Measurements from ENCODE around the gene APRT.
"Not testable (repeated sequence)": the region's sequence is repeated elsewhere in the genome, so short reads cannot be mapped to it uniquely, and the experiment has no call there.

Gene APRT

DNA sequence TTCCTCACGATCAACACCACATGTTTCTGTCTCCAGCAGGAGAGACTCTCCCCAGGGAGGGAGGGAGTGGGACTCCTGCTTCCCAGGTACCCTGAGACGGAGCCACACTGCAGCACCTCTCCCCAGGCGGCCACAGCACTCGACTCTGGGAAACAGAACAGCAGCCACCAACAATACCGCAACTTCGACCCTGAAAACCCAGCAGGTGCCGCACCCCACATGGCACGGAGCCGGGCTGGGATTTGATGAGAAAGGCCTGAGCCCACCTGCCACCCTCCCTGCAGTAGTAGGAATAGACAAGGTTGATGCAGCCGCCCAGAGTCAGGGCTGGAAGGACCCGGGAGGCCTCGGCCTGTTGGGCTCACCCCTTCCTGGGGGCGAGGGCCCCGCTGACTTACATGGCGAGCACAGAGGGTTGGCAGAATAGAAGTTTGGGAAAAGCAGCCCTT lies 30.6 kb upstream of the APRT start:
- DNase-seq (ENCODE audit: low read depth, low spot score): no peak

DNA sequence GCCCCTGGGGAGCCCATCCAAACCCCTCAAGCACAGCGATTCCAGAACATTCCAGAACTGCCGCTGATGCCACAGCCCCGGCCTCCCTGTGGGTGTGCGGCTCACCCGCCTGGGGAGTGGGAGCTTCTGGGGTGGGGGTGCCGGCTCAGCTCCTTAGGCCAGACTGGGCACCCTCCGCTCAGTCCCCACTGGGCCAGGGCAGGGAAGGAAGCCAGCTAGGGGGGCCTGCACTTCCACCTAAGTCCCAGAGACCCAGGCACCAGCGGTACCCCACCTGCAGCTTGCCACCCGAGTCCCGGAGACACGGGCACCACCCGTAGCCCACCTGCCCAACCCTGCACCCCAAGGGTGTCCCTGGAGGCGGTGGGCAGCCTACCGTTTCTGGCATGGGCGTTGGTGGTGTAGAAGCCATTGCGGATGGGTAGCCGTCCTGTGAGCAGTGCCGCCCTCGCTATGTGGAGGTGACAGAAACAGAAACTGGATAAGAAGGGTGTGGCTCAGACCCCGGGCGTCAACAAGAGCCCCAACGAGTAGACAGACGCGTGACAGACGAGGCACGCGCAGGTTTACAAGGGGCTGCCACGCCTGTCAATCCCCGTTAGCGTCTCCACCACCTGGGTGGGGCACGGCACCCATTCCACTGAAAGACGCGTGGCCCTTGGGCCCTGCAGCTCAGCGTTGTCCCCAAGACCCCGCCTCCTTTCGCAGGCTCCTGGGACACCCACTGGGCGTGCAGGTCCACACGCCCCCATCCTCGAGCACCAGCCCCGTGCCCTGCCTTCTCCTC lies 30.0 kb upstream of the APRT start:
- DNase-seq (ENCODE audit: low read depth, low spot score): no peak

DNA sequence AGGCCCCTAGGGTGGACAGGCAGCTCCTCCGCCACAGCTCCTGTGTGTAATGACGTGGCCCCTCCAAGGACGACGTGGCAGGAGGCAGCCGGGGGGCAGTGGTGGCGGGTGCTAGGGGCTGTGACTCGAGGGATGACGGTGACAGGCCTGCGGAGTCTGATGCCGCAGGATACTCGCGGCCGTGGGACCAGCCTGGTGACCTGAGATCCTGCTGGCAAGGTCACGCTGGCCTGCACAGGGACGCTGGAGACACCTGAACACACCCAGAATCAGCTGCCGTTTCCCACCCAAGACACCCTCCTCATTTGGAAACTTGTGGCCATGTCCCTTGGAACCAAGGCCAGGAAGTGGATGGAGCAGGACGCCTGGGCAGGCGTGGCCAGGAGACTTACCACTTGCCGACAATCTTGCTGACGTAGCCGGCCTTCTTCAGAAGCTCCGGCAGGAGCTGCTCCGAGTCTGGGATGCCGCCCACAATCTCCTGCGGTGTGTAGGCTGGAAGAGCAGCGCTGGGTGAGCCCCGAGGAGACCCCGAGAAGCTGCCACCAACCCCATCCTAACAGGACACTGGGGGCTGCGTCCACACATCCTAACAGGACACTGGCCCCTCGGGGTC lies 29.0 kb upstream of the APRT start:
- no peak for DNase-seq (ENCODE audit: low read depth, low spot score)

DNA sequence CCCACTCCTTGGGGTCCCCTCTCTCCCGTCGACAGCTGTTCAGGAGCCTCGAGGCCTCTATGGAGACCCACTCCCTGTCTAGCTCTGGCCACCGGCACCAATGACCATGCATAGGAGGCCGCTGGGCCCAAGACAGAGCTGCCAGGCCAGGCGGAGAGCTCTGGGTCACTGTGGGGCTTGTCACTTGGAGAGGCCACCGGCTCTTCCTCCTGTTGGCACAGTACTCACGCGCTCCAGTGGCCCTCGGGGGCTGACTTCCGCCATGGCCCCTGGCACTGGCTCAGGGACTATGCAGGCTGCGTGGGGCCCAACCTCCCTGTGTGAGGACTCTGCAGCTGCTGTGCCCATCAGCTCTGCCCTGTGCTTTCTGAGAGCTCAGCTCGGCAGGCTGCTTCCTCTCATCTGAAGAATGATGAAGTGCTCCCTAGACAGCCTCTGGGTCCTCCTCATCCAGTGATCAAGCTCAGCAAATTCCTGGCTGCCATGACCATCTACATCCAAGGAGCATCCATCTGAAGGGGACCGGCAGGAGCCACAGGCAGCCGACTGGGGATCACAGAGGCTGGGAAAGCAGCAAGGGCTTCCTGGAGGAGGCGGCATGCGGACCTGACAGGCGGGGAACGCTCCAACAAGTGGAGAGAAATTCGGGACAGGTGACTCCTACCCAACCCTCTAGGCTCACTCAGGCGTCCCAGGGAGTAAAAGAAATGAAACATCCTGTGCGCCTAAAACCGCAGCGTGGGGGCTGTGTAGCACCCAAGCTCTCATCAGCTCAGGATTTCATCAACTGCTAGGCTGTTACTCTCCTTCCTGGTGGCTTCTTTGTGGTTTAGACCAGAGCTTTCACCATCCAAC lies 28.2 kb upstream of the APRT start:
- DNase-seq (ENCODE audit: low read depth, low spot score): no peak

DNA sequence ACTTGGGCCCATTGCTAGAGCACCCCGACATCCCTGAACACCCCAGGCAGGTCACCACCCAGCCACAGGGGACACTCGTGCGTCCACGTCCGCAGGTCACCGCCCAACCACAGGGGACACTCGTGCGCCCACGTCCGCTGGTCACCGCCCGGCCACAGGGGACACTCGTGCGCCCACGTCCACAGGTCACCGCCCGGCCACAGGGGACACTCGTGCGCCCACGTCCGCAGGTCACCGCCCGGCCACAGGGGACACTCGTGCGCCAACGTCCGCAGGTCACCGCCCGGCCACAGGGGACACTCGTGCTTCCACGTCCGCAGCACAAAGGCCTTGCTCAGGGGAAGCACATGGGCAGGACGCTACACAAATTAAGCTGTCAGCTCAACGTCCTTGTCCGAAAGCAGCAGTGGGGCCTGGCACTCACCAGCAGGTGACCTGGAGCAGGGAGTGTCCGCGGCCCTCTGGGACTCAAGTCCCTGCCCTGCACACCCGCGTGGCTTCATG lies 27.4 kb upstream of the APRT start:
- no peak for DNase-seq (ENCODE audit: low read depth, low spot score)

DNA sequence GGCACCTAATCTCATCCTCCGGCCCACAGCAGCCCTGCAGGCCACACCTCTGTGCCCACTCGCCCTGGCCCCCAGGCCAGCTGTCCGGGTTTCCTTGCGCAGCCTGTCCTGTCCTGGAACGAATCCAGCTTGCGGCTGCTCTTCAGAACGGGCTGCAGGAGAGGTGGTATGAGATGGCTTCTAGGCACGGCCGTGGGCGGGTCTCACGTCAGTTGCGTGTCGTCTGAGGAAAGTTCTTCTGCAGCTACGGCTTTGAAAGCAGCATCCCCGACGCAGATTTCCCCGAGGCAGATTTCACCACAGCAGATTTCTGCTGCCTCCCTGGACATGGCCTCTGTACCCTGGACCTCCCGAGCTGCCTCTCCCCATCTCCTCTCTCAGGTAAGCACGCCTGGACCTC lies 26.8 kb upstream of the APRT start:
- DNase-seq (ENCODE audit: low read depth, low spot score): no peak

DNA sequence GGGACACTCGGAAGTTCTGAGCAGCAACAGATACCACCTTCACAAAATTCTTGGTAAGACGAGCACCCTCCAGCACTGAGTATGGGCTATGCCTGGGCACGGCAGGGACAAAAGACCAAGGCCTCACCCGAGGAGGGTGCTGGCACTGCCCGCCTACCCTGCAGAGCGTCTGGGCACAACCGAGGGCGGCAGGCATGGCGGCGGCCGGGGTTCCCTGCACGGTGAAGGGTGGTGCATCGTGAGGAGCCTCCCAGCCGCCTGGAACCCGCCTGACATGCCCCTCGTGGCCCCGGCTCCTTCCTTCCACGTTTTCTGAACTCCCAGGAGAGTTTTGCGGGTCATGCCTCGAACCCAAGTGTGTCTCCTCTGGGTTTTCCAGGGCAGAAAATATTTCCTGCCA lies 26.1 kb upstream of the APRT start:
- no peak for DNase-seq (ENCODE audit: low read depth, low spot score)

DNA sequence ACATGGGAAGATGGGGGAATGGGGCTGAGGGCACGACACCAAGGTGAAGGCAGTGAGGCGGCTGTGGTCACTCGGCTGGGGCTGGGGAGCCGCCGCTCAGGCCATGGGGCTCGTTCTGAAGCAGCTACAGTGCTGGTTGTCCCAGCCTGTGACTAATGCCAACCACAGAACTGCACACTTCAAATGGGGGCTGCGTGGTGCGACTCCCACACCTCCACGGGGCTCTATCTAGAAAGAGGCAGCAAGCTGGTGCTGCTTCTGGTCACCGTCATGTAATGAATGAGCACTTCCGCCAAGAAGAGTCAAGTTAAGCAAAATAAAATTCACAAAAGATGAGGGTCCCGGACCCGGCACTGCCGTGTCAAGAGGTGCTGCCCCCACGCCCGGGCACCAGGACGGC lies 25.1 kb upstream of the APRT start:
- DNase-seq (ENCODE audit: low read depth, low spot score): no peak

DNA sequence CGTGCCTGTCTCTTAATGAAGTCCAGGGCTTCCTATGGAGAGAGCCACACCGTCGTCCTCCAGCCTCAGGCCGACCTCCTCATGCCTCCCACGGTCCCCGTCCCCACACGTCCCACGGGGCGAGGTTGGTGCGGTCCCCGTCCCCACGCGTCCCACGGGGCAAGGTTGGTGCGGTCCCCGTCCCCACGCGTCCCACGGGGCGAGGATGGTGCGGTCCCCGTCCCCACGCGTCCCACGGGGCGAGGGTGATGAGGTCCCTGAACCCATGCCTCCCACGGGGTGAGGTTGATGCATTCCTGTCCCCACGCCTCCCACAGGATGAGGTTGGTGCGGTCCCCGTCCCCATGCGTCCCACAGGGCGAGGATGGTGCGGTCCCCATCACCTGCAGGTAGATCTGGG lies 24.1 kb upstream of the APRT start:
- no peak for DNase-seq (ENCODE audit: low read depth, low spot score)

DNA sequence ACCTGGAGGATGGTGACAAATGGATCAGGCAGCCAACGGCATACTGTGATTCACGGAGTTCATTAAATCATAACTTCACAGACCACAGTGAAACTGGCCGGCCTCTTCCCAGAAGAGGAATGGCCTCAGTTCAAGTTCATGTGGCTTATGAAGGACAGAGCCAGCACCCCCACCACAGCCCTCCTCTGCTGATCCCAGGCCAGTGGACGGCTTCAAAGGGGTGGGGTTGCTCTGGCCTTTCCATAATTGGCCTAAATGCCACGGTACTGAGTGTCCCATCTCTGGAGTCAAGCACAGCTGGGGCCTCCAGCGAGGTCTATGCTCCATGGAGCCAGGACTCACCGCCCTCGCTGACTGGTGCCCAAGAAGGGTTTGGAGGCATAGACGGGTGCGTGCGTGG lies 23.7 kb upstream of the APRT start:
- DNase-seq (ENCODE audit: low read depth, low spot score): no peak

DNA sequence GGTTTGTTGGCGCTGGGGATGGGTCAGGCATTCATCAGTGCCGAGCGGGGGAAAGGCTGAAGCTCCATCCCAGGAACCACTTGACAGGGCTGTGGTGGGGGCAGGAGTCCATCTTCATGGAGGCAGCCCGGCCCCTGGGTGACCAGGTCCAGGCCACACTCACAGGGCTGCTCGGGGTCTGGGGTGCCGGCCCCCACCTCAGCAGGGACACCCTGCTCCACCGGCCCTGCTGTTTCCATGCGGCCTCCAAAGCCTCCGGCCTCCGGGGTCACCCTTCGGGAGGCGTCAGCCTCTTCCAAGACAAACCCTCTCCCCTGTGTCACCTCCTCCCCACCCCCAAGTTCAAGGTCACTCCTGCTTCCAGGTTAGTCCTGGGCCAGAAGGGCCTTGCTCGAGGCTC lies 22.9 kb upstream of the APRT start:
- no peak for DNase-seq (ENCODE audit: low read depth, low spot score)

DNA sequence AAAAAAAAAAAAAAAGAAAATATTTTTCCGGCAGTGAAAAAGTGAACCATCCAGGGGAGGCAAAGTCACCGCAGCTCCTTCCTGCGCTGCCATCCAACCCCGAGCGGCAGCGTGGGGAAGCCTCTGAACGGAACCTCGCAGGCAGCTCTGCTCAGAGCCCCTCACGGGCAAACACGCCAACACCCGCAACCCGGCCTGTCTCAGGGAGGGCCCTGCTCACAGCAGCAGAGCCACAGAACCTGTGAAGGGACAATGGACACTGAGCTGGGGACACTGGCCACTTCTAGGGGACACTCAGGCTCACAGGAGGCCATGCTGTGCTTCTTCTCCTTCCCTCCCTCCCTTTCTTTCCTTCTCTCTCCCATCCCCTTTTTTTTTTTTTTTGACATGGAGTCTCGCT lies 21.4 kb upstream of the APRT start:
- no peak for DNase-seq (ENCODE audit: low read depth, low spot score)

DNA sequence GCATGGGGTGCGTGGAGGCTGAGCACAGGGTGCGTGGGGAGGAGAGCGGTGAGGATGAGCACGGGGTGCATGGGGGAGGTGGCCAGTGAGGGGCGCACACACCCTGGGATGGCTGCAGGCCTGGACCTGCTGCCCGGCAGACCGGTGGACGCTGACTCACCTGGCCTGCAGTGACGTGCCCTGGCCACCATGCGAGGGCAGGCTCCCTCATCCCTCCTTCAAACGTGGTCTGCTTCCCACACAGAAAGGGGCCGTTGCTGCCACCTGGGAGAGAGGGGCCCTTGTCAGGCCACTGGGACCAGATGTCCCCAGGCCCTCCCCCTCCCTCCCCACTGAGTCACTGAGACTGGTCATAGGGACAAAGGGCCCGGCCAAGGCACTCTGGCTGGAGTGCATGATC lies 20.1 kb upstream of the APRT start:
- no peak for DNase-seq (ENCODE audit: low read depth, low spot score)

DNA sequence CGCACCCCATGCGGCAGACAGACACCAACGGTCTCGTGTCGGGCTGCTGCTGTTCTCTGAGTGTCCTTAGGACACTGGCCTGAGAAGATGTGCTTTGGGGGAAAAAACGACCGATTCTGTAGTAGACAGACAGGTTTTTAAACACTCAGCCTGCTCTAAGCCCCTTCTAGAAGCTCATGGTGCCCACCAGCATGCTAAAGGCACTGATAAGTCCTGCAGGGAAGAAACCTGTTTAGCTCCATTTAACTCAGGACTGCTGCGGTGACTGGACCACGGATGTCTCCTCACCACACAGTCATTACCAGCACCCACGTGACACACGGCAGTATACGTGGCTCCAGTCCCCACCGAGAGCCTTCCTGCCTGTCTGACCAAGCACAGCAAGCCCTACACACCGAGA lies 19.1 kb upstream of the APRT start:
- no peak for DNase-seq (ENCODE audit: low read depth, low spot score)

DNA sequence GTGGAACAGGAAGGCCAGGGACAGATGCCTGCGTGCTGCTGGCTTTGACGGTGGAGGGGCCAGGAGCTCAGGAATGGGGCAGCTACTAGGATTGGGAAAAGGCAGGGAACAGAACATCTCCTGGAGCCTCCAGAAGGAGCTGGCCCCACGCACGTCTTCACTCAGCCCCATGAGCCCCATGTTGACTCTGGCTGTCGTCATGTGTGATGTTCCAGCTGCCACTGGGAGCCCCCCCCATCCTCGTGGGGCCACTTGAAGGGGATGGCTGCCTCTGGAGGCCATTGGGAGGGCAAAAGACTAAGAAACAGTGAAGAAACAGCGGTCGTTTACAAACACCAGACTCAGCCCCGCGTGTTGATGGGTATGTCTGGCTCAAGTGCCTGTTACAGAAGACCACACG lies 18.5 kb upstream of the APRT start:
- no peak for DNase-seq (ENCODE audit: low read depth, low spot score)

DNA sequence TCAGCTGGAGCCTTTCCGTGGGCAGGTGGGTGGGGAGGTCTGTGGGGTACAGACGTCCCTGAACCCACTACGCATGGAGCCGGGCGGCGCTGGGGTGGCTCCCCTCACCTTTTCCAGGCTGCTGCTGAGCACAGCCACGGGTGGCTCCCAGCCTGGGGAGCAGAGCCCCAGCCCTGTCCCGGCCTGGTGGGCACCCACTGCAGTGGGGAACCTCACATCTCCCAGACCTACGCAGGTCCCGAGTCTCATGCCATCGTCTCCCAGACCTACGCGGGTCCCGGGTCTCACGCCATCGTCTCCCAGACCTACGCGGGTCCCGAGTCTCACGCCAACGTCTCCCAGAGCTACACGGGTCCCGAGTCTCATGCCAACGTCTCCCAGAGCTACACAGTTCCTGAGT lies 17.0 kb upstream of the APRT start:
- no peak for DNase-seq (ENCODE audit: low read depth, low spot score)

DNA sequence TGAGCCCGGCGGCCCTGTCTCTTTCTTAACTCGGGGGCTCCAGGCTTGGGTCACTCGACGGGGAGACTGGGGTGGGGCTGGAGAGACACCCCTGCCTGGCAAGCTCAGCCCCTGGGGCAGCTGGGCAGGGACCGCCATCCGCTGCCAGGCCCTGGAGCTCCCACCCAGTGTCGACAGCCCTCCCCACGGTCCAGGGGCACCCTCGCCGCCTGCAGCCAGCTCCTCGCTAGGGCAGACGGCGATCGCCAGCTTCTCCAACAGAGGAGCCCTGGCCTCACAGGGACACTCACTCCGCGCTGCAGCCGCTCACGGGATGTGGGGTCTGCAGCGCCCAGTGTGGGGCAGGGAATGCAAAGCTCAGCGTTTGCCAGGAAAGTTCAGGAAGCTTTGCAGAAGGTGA lies 16.0 kb upstream of the APRT start:
- no peak for DNase-seq (ENCODE audit: low read depth, low spot score)

DNA sequence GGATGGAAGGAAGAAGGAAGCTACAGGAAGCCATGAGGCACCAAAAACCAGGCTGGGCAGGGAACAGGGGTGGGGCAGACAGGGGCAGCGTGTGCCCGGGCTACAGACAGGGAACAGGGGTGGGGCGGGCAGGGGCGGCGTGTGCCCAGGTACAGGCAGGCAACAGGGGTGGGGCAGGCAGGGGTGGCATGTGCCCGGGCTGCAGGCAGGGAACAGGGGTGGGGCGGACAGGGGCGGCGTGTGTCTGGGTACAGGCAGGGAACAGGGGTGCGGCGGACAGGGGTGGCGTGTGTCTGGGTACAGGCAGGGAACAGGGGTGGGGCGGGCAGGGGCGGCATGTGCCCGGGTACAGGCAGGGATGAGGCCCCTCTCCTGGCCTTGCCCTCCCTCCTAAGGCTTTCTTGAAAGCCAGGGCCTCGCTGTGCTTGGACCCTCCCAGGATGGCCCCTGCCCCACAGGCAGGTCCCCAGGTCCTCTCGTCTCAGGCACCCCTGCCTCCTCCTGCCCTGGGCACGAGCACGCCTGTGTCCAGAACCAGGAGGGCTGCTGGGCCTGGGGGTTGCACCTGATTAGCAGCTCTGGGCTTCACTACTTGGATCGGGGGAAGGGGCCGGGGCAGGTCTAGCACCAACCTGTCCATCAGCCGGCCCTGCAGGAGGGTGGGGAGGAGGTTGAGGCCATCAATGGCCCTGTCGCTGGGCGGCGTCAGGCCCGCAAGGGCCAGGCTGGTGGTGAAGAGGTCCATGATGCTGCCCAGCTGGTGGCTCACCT lies 14.5 kb upstream of the APRT start:
- no peak for DNase-seq (ENCODE audit: low read depth, low spot score)

DNA sequence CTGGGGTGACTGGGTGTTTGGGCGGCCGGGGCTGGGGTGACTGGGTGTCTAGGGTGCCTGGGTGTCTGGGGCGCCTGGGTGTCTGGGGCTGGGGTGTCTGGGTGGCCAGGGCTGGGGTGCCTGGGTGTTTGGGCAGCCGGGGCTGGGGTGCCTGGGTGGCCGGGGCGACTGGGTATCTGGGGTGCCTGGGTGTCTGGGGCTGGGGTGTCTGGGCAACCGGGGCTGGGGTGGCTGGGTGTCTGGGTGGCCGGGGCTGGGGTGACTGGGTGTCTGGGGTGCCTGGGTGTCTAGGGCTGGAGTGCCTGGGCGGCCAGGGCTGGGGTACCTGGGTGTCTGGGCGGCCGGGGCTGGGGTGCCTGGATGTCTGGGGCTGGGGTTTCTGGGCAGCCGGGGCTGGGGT lies 13.4 kb upstream of the APRT start:
- DNase-seq (ENCODE audit: low read depth, low spot score): no peak

DNA sequence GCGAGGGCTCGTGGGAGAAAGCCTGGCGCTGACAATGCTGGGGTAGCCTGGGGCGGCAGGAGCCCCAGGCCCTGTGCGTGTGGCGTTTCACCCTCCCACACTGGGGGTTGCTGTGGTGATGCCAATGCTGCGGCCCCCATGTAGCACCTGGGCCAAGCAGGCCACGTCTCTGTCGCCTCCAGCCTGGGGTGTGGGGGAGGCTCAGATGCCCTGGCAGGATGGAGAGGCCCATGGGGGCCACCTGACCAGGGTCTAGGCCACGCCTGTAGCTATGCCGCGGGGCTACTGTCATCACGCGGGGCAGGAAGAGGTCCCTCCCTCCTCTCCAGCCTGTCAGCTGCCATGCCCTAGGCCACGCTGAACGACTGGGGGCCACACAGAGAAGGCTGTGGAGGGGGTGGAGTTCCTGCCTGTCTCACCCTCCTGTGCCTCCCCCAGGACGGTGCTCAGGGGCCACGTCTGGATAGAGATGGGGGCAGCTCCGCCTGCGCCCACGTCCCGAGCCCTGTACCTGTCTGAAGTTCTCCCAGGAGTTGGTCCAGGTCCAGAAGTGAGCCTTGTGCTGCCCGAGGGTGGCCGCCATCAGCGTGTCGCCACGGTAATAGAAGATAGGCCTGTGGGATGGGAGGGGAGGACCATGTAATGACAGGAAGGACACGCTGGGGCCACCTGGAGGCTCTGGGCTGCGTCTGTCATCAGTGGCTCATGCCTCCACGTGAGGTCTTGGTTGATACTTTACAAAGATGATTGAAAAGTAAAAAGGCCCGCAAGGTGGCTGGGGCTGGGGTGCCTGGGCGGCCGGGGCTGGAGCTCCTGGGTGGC lies 12.7 kb upstream of the APRT start:
- no peak for DNase-seq (ENCODE audit: low read depth, low spot score)

DNA sequence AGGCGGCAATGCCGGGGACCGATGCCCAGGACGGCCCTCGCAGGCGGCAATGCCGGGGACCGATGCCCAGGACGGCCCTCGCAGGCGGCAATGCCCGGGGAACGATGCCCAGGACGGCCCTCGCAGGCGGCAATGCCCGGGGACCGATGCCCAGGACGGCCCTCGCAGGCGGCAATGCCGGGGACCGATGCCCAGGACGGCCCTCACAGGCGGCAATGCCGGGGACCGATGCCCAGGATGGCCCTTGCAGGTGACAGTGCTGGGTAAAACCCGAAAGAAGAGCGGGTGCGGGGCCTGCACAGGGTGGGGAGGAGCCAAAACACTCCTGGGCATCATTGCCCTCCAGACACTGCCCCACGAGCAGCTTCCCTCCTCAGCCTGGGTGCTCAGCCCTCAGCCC lies 11.9 kb upstream of the APRT start:
- DNase-seq (ENCODE audit: low read depth, low spot score): not testable (repeated sequence)

All from smooth muscle cell of the brain vasculature (primary cell).